Gastroesophageal sphincter (tissue), 3 donors: ENCODE results near the gene NR1I2.

Source experiments
- CTCF ChIP-seq, 4 experiments: fragments of 200-600 bp in 2 of 4; fragments of 450-650 bp in 2 of 4; sonication (generic) in 1 of 4; IDR thresholded peaks; one replicate each; pipeline ENCODE4 v1.5.1; 2017 to 2019; ENCODE audit warnings: antibody characterized with exemption in 4 of 4, mild to moderate bottlenecking in 2 of 4, moderate library complexity in 2 of 4
- POLR2A ChIP-seq, 2 donors: fragments of 450-650 bp; IDR thresholded peaks; one replicate each; pipeline ENCODE4 v1.6.1; 2017; ENCODE audit warnings: antibody characterized with exemption in 2 of 2, mild to moderate bottlenecking in 2 of 2, moderate library complexity in 1 of 2
- POLR2AphosphoS5 ChIP-seq: sonication (generic); formaldehyde crosslinking; IDR thresholded peaks from one replicate; pipeline ENCODE4 v1.6.1; 2017; ENCODE audit warnings: antibody characterized with exemption

GRCh38 chr3:119765239-119765638, 16.7 kb upstream of the NR1I2 start:
- TF ChIP-seq POLR2A (IDR thresholded peaks at IDR 0.05) (no peak), CTCF (IDR thresholded peaks at IDR 0.05) (no peak), POLR2AphosphoS5 (no peak)
